CD4-positive, alpha-beta T cell treated with Interleukin-6 at 100 ng/mL for 8 hours (primary cell): ENCODE data around the gene CBL.
"Not testable (repeated sequence)": the region's sequence is repeated elsewhere in the genome, so short reads cannot be mapped to it uniquely, and the experiment has no call there.

Experiments used
- DNase-seq: peaks from one replicate; pipeline ENCODE4 v3.0.0-alpha.2; 2020; ENCODE audit warnings: mixed read lengths, low spot score

The CBL gene

DNA sequence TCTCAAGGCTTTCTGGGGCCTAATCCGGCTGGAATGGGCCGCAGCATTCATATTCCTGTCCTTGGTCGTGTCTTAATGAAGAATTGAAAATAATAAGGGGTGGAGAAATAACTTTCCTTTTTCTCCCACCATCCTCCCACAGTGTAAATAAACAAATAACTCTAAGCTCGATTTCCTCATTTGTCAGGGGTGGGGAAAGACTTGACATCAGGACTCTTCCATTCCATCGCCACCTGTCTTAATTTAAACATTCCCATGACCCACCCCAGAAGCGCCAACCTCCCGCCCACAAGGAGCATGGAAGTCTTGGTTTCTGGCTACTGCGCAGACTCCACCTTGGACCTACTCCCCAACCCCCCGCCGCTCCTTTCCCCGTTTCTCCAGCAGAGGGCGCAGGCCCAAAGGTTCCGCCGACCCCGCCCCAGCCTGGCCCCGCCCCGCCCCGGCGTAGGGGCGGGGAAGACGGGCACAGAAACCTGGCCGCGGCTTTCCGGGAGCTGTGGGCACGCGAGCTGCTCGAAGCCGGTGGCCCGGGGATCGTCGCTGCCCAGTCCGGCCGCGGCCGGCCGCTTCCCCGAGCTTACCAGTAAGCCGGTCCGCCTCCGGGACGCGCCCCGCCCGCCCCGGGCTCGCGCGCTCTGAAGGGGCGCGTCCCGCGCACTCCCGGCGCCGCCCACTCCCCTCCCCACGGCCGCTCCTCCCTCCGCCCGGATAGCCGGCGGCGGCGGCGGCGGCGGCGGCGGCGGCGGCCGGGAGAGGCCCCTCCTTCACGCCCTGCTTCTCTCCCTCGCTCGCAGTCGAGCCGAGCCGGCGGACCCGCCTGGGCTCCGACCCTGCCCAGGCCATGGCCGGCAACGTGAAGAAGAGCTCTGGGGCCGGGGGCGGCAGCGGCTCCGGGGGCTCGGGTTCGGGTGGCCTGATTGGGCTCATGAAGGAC, at the start of gene CBL:
CBL (plus strand) TSS at position 766 of the 937 bp plus-strand sequence; CDS start at position 845, 79 bp downstream.
- peak; percentile 92 for DNase-seq

DNA sequence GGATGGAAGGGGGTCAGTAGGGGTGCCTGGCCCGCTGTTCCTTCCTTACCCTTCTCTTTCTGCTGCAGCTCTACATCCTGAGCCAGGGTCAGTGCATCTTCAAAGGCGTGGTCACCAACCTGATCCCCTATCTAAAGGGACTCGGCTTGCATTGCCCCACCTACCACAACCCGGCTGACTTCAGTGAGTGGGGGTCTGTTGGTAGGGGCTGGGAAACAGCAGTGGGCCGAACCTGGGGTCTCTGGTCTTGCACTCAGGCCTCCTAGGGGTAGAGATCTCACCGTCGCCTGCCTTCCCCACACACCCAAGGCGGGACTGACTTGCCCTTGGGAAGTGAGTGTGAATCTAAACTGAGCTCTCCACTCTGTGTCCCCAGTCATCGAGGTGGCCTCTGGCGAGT, 49.6 kb upstream of the CBL start:
- no peak for DNase-seq

DNA sequence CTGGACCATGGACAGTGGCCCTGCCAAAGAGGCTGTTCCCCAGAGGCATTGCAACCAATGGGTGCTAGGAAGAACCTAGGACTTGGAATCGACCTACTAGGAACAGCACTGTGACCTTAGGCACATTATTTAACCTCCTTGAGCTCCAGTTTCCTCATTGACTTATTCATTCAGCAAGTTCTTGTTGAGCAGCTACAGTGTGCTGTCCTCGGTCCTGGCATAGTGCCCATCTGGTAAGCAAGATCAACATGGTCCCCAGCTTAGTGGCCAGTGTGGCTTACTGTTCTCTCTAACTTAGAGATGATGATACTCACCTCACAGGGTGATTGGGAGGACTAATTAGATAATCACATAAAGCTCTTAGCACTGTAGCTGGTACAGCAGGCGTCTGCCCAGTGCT, 49.1 kb upstream of the CBL start:
- no peak for DNase-seq

DNA sequence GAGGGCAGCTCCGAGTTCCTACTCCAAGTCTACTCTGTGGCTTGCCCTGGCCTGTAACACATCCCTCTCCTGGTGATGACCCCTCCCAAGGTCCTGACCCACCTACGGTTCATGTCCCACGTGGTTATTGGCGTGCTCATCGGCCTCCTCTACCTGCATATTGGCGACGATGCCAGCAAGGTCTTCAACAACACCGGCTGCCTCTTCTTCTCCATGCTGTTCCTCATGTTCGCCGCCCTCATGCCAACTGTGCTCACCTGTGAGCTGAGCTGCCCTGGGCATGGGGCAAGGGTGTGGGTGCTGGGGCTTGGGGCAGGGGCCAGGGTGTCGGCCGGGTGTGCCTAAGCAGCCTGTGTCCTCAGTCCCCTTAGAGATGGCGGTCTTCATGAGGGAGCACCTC, 47.7 kb upstream of the CBL start:
- DNase-seq = no peak

DNA sequence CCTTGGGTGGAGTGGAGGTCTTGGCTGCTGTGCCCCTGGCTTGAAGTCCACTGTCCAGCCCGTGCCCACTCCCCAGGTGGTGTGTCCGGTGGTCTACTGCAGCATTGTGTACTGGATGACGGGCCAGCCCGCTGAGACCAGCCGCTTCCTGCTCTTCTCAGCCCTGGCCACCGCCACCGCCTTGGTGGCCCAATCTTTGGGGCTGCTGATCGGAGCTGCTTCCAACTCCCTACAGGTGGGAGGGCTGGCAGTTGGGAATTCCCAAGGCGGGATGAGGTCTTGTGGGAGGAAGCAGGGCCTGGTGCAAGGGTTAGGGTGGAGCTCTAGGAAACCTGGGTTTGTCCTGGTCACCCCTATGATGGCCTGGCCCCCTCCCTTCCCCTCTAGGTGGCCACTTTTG, 46.0 kb upstream of the CBL start:
- no peak for DNase-seq

DNA sequence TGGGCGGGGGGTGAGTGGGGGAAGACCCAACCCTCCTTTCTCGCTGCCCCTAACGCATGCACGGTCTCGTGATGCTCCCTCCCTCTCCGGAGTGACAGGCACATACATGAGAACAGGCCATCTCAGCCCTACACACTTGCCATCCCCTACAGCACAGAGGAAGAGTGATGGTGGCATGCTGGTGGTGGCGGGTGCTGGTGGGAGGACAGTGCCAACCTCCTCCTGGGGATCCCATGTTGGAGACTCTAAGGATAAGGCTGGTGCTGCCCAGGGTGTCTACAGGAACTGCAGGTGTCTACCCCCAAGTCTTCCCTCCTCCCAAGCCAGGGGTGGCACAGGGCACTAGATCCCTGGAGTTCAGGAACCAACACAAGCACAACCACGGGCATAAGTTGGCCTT, 44.3 kb upstream of the CBL start:
- DNase-seq = no peak

DNA sequence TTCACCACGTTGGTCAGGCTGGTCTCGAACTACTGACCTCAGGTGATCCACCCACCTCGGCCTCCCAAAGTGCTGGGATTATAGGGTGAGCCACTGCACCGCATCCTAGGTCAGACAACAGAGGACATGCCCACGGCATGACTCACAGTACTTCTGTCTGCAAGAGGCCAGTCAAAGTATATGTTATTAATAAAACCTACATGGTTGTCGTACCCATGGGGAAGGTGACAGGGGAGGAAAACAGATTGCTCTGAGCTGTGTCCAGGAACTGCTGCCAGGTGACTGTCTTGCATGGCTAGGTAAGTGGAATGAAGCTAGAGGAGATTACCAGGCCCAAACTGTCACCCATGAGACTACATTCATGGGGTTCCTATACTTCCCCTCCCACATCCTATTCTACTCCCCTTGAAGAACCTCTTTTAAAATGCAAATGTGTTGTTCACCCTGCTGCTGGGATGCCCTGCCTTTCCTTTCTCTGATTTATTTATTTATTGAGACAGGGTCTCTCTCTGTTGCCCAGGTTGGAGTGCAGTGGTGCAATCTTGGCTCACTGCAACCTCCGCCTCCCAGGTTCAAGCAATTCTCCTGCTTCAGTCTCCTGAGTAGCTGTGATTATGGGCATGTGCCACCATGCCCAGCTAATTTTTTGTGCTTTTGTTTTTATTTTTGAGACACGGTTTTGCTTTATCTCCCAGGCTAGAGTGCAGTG, 39.6 kb upstream of the CBL start:
- no peak for DNase-seq

DNA sequence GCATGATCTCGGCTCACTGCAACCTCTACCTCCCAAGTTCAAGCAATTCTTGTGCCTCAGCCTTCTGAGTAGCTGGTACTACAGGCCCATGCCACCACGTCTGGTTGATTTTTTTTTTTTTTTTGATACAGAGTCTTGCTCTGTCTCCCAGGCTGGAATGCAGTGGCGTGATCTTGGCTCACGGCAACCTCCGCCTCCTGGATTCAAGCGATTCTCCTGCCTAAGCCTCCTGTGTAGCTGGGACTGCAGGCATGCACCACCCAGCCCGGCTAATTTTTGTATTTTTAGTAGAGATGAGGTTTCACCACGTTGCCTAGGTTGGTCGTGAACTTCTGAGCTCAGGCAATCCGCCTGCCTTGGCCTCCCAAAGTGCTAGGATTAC, 39.1 kb upstream of the CBL start:
- not testable (repeated sequence) for DNase-seq

DNA sequence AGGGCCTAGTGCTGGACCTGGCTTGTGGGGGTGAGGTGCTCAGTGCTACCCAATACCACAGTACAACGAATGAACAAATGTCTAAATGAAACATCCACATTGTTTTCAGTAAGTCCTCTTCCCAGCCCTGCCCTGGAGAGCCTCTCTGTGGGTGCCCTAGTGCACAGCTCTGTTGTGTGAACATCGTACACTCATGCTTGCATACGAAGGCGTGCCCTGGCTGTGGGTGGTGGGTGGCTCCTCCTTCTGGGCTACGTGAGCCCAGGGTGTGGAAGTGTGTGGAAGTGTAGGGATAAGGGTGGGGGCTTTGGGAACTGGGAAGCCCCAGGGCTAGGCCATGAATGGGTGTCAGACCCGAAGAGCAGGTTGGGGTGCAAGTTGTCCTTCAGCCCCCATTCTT, 38.2 kb upstream of the CBL start:
- DNase-seq = no peak

DNA sequence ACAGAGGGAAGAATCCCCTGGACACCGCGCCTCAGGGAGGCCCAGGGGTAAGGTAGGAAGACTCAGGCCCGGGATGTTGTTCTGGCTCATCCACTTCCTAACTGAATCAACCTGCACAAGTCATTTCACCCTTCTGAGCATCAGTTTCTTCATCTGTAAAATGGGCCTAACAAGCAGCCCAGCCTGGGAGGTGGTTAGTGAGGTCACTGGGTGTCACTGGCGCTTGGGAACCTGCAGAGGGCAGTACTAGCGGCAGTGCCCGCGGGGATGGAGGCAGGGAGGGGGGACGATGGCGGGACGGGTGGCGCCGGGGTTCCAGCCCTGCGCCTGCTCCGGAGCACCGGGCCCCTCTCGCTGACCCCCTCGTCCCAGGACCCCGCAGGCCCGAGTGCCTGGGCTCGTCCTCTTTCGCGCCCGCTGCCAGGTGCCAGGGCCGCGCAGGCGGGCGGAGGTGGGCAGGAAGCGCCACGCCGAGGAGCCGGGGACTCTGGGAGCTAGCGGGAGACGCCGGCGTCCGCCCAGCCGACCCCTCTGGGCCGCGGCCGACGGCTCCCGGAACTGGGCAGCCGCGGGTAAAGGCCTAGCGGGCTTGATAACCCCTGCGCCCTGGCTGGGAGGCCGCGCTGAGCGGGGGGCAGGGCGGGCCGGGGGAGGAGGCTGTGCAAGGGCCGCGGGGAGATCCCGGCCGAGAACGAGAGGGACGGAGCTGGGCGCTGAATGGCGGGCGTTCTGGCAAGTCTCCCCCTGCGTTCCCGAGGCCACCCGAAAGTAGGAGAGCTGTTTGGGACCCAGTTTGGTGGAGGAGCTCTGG, 37.5 kb upstream of the CBL start, which contains the start of gene NLRX1:
NLRX1 (plus strand) TSS at position 255 of the 811 bp plus-strand sequence. CDS start 2,679 bp downstream, outside the sequence.
- DNase-seq = peak; percentile 84

DNA sequence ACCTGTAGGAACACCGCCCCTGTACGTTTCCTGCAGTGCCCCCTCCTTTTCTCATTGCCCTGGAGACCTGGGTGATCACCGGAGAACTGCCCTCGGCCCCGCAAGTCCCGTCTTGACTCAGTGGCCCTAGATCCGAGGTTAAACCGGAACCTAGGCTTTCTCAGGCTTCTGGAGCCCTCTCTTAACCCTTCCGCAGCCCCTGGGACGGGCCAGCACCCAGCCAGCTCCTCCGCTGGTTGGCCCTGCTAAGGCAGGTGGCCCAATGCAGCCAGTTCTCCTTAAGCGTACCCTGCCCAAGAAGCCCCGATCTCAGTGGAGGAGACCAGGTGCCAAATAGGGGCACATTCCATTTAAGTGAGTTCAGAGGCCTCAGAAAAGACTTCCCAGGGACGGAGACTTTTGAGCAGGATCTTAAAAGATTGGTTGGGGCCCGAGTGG, 36.8 kb upstream of the CBL start:
- no peak for DNase-seq

DNA sequence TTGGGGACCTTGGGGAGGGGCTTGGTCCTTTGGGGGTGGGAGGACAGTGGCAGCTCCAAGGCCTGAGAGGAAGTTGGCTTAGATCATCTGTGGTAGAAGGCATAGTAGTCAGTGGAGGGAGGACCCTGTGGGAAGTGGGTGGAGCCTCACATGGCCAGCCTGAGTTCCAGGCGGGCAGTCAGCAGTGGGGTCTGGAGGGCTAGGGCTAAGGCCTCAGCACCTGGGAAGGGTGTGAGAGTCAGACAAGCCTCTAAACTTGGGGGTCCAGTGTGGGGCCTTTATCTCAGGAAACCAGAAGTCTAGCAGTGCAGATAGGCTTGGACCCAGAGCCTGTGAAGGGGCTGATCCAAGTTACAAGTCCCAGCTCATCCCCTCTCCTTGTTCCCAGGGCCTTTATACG, 33.6 kb upstream of the CBL start:
- no peak for DNase-seq

DNA sequence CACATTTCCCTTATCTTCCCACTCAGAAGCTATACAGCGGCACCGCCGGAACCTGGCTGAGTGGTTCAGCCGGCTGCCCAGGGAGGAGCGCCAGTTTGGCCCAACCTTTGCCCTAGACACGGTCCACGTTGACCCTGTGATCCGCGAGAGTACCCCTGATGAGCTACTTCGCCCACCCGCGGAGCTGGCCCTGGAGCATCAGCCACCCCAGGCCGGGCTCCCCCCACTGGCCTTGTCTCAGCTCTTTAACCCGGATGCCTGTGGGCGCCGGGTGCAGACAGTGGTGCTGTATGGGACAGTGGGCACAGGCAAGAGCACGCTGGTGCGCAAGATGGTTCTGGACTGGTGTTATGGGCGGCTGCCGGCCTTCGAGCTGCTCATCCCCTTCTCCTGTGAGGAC, 32.7 kb upstream of the CBL start:
- DNase-seq = no peak

DNA sequence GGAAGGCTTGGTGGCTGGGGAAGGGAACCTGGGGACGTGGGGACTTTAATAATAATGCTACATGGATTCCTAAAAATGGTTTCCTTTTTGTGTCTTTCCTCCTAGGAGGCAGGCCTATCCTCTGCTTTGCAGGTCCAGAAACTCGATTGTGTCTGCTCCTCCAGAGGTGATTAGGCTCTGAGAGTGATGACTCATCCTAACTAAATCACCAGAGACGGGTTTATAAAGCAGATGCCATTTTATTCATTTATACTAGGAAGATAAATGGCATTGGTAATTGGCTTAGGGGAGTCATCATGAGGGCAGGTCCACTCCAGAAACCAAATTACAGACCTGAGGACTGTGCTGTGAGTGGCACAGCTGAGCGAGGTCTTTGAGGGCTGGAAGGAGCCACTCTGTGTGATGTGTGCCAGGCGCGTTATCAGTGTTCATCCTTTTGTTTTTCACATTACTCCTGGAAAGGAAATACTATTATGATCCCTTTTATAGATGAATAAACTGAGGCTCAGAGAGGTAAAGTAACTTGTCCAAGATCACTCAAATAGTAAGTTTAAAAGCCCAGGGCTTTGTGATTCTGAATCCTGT, 30.6 kb upstream of the CBL start:
- DNase-seq = no peak

DNA sequence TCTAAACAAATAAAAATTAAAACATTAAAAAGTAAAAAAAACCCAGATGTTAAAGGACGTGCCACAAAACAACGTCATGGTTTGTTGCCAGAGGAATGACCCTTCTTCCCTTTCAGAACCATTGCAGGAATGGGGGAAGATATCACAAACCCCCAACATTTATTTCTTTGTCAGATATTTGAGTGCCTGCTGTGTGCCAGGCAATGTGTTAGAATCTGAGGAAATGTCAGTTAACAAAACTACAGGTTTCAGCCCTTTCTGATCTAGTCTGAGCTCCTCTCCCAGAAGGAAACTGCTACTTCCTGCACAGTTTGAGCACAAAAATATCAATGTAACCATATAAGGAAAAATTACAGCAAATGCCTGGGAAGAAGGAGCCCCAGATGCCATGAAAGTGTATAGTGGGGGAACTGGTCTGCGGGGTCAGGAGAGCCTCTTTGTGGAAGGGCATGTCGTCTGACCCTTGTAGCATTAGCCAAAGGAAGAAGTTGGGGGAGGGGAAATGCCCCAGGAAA, 27.9 kb upstream of the CBL start:
- DNase-seq = no peak

DNA sequence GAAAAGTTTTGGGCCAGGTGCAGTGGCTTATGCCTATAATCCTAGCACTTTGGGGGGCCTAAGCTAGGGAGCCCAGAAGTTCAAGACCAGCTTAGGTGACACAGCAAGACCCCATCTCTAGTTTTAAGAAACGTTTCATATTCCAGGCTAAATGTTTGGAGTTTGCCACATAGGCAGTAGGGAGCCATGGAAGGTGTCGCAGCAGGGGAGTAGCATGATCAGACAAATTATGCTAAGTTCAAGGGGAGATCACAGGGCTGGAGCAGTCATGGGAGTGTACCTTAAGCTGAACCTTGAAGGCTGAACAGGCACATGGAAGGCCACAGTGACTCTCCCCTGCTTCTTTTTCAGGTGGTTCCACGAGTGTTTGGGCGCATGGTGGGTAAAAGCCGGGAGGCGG, 26.8 kb upstream of the CBL start:
- DNase-seq = no peak

DNA sequence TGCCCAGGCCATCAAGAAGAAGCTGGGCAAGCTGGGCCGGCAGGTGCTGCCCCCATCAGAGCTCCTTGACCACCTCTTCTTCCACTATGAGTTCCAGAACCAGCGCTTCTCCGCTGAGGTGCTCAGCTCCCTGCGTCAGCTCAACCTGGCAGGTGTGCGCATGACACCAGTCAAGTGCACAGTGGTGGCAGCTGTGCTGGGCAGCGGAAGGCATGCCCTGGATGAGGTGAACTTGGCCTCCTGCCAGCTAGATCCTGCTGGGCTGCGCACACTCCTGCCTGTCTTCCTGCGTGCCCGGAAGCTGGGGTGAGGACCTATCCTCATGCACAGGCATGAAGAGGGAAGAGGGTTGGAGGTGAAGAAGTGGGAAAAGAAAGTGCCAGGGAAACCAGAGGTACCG, 26.2 kb upstream of the CBL start:
- no peak for DNase-seq

DNA sequence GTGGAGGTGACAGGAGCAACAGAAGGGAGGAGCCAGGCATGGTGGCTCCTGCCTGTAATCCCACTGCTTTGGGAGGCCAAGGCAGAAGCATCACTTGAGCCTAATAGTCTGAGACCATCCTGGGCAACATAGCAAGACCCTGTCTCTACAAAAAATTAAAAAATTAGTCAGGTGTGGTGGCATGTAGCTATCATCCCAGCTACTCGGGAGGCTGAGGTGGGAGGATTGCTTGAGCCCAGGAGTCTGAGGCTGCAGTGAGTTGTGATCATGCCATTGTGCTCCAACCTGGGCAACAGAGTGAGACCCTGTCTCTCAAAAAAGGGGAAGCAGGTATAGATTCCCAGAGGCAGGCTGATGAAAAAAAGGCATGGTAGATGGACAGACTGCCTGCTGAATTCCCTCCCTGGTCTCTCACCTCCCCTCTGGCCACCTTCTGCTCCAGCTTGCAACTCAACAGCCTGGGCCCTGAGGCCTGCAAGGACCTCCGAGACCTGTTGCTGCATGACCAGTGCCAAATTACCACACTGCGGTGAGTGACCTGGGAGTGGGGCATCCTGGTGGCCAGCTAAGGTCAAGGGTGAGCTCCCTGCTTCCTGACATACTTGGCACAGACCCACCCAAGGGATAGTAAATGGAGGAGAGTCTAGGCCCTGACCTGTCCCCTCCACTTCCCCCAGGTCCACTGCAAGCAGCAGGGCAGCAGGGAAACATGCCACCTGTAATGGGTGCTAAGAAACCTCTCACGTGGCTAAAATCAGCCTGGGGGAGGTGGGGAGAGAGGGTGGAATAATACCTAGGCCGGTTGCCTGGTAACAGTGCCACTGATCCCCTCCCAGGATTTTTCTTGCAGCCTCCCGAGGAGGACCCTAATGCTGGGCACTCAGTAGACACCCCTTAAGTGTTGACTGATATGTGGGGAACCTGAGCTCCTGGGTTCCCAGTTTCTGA, 25.1 kb upstream of the CBL start:
- DNase-seq = no peak

DNA sequence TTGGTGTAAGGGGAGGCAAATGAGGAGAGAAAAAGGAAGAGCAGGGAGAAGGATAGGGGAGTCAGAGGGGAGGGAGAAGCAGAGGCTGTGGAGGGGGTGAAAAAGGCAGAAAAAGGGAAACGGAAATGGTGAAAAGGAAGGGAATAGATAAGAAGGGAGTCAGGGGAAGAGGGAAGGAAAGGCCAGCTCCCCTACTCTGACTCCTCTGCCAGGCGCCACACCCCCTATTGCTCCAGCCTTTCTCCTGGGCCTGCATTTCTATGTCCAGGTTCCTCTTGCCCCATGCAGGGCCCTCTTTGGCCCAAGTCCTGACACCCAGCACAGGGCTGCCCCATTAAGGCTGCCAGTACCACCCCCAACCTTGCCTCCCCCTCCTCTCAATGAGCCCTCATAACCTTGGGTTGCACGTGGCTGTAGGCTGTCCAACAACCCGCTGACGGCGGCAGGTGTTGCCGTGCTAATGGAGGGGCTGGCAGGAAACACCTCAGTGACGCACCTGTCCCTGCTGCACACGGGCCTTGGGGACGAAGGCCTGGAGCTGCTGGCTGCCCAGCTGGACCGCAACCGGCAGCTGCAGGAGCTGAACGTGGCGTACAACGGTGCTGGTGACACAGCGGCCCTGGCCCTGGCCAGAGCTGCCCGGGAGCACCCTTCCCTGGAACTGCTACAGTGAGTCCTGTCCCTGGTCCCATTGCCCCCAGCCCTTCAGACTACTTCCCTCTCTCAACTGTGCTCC, 24.3 kb upstream of the CBL start:
- no peak for DNase-seq

DNA sequence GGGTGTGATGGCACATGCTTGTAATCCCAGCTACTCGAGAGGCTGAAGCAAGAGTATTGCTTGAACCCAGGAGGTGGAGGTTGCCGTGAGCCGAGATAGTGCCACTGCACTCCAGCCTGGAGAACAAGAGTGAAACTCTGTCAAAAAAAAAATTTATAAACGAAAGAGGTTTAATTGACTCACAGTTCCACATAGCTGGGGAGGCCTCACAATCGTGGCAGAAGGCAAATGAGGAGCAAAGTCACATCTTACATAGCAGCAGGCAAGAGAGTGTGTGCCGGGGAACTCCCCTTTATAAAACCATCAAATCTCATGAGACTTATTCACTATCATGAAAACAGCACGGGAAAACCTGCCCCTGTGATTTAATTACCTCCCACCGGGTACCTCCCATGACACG, 21.7 kb upstream of the CBL start:
- DNase-seq = not testable (repeated sequence)
